GM12864 (cell line): Measurements from ENCODE around the gene MYL3.

ENCODE experiments used
- DNase-seq: peaks from one replicate; pipeline ENCODE4 v3.0.0-alpha.2; 2011; ENCODE audit warnings: low read depth
- H3K4me3 ChIP-seq: 2 replicates; pipeline ENCODE4 v1.5.1; 2011; ENCODE audit warnings: mild to moderate bottlenecking, low read depth, low read length, control low read depth
- CTCF ChIP-seq: IDR thresholded peaks from 2 replicates; pipeline ENCODE4 v1.5.1; 2011; ENCODE audit warnings: low read depth, mild to moderate bottlenecking, moderate library complexity, low read length, control low read depth, inconsistent platforms; ENCODE audit errors: missing control alignments

MYL3 gene

GRCh38 chr3:46895204-46895660, 32.0 kb upstream of the MYL3 start:
- DNase-seq: no peak

GRCh38 chr3:46894256-46894655, 31.0 kb upstream of the MYL3 start:
- no peak for DNase-seq
- no peak overlapping the region for H3K4me3 ChIP-seq
- no peak for TF ChIP-seq CTCF

More at GRCh38 chr3:46895204-46895660, 32.0 kb upstream of the MYL3 start:
- peak; percentile 94 for TF ChIP-seq CTCF
- no peak overlapping the region for H3K4me3 ChIP-seq

GRCh38 chr3:46893763-46894162, 30.5 kb upstream of the MYL3 start:
- no peak for TF ChIP-seq CTCF

GRCh38 chr3:46893146-46893748, 30.0 kb upstream of the MYL3 start:
- DNase-seq: no peak
- no peak overlapping the region for H3K4me3 ChIP-seq
- TF ChIP-seq CTCF: no peak

More at GRCh38 chr3:46893763-46894162, 30.5 kb upstream of the MYL3 start:
- H3K4me3 ChIP-seq: no peak overlapping the region
- no peak for DNase-seq

GRCh38 chr3:46892285-46893145, 29.3 kb upstream of the MYL3 start:
- no peak for TF ChIP-seq CTCF
- DNase-seq: no peak
- H3K4me3 ChIP-seq: peak overlapping the region; percentile 20; the same call in 1 of the 2 replicates

GRCh38 chr3:46891132-46891531, 27.9 kb upstream of the MYL3 start:
- DNase-seq: no peak
- no peak overlapping the region for H3K4me3 ChIP-seq
- TF ChIP-seq CTCF: no peak

- TF ChIP-seq CTCF: no peak
- no peak overlapping the region for H3K4me3 ChIP-seq
- no peak for DNase-seq
Observed at GRCh38 chr3:46890132-46890531, 26.9 kb upstream of the MYL3 start.
